Colon (tissue), 2 donors: ENCODE results near the gene LPA.

Source experiments
- FAIRE-seq: peaks from 2 replicates; lab custom pipeline; 2012; peaks lifted over from hg19 to GRCh38; lab: Jason Lieb, UNC
- donor health status: control.
- donor health status: control.

The LPA gene

GRCh38 chr6:160519603-160520042 lies 144.5 kb downstream of the LPA start:
- FAIRE-seq, result no peak

- no peak for FAIRE-seq
These were observed 144.9 kb downstream of the LPA start for GRCh38 chr6:160519133-160519532.

- no peak for FAIRE-seq
These were observed 150.2 kb downstream of the LPA start for GRCh38 chr6:160513836-160514235.

DNA sequence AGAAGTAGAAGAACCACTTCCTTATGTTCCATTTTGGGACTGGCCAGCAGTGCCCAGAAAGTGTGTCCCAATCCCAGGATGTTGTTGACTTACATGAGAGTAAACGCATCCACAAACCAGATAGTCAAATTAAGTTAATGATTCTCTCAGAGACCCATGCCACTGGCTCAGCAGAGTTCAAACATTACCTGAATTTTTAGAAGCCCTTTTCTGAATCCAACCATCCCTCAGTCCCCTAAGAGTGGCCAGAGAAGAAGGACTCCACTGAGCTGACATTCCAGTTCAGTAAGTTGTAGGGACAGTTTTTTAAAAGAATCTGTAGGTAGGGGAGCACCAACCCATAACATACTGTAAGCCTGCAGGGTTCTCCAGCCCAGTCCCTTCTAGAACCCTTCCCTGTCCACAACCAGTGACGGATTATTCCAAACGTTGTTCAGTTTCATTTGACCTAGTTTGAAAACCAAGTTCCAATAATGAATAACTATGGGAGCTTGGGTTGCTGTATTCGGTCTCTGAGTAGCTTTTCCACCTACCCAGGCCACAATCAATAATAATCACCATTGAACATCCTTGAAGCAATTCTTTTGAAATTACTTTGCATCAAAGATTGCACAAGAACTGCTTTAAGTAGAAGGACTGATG lies 153.0 kb downstream of the LPA start:
- FAIRE-seq, result no peak

- FAIRE-seq, result no peak
These were observed 153.9 kb downstream of the LPA start for GRCh38 chr6:160510199-160510598.

- no peak for FAIRE-seq
These were observed 154.5 kb downstream of the LPA start for GRCh38 chr6:160509610-160510009.

DNA sequence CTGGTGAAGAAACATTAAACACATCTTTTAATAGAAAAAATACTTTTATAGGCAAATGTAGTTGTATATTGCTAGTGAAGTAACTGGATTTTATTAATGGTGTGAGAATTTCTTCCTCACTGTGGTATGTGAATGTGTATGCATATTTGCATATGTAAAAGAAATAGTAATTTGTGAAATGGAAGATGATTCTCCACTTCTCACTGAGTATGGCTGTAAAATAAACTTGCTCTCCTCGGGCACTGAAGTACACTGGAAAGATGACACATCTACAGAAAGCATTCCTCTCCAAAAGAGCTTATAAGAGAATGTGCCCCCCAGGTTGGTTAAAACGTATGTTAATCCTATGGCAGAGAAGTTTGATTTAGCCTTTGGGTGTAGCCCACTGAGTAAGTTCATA lies 155.5 kb downstream of the LPA start:
- FAIRE-seq, result no peak

DNA sequence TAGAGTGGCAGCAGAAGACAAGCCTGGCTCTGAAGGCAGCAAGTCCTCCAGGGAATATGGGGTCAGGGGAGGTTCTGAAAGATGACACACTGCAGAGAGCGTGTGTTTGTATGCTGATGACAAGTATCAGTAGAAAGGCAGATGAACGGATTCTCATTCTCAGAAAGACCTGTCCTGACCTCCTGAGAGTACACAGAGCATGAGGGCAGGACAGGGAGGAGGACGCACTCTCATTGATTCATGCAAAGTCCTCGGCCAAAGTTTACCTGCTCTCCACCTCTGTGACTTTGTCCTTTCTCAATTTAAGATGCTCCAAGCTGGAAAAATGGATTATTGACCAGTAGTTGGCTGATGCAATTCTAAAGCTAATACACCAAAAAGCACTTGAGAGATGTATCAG lies 156.7 kb downstream of the LPA start:
- FAIRE-seq, result no peak

DNA sequence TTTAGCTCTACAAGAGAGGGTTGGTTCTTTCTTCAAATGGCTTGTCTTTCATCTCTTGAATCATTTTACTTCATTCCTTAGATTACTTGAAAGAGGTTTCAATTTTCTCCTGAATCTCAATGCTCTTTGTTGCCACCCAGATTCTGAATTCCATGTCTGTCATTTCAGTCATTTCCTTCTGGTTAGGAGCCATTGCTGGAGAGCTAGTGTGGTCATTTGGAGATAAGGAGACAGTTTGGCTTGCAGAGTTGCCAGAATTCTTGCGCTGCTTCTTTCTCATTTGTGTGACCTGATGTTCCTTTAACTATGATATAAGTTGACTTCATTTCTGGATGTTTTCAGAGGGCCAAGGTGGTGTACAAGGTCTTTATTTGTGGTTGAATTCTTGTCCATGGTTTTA lies 158.1 kb downstream of the LPA start:
- FAIRE-seq, result no peak

- FAIRE-seq, result no peak
These were observed 163.4 kb downstream of the LPA start for GRCh38 chr6:160500639-160501038.

DNA sequence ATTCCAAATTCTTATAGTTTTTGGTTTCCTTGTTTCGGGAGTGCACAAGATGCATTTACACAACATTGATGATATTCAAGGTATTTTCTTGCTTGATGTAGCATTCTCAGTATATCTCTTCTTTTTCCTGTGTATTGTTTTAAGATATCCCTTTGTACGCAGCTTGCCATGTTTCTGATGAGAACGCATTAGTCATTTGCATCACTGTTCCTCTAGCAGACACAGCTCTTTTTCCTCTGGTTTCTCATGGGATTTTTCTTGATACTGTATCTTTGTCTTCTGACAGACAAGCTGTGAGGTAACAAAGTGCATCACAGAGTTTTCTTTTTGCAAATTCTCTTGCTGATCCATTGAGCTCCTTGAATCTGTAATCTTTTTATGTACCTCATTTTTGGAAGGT lies 169.5 kb downstream of the LPA start:
- no peak for FAIRE-seq

DNA sequence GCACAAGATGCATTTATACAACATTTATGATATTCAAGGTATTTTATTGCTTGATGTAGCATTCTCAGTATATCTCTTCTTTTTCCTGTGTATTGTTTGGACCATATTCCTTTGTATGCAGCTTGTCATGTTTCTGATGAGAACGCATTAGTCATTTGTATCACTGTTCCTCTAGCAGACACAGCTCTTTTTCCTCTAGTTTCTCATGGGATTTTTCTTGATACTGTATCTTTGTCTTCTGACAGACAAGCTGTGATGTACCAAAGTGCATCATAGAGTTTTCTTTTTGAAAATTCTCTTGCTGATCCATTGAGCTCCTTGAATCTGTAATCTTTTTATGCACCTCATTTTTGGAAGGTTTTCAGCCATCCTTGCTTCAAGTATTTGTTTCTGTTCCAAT lies 175.0 kb downstream of the LPA start:
- FAIRE-seq, result no peak

GRCh38 chr6:160487116-160487515 lies 177.0 kb downstream of the LPA start:
- no peak for FAIRE-seq
